ENCODE results near the gene RNF227. TPM values are rescaled to one million over a fixed set of nuclear protein-coding genes. Genes with fewer than 3 reads are reported as not detected.
A peak's percentile ranks its signal among the peaks of the same experiment; 100 is the strongest.

RNF227 gene
- total and polyA plus RNA-seq, 10 of the 15 experiments (the other 5 are each of a cell fraction or from before 2014, with no cell fraction given): 0.49 to 5.0 (median 1.3) TPM

DNA sequence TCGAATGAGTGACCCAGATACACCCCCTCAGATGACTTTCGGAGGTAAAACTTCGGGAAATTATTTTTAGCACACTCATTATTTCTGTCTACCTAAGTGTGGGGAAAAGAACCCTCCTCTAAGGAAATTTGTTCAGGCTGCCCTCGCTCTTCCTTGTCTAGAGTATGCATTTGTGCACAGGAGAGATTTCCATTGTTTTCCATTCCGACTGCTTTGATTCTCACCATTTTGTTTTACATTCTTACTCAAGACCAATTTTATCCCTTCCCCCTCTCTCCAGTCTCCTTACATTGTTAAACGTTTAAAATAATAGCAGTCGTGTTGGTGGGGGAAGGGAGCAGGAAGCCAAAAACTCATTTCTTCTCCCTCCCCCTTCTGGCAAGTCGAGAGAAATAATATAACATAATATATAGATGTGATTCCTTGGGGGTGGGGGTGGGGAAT, 29.0 kb downstream of the RNF227 start (continued):
- TF ChIP-seq CHD2 (IDR thresholded peaks at IDR 0.05; ENCODE audit: borderline replicate concordance, low read depth, low read length) (peak; percentile 56; the same call in 1 of the 2 replicates), TAF1 (IDR thresholded peaks at IDR 0.05; ENCODE audit: borderline replicate concordance, low read depth, low read length) (no peak; the same call in 1 of the 2 replicates), MXI1 (IDR thresholded peaks at IDR 0.05; ENCODE audit: low read depth, low read length) (no peak), USF1 (IDR thresholded peaks at IDR 0.05; ENCODE audit: borderline replicate concordance, extremely low read length, insufficient read depth, low read depth, low read length) (no peak), ATF7 (IDR thresholded peaks at IDR 0.05; ENCODE audit: low read depth) (0 out of 2 replicates have a peak, but pooled peaks have one; percentile 14), MYC (IDR thresholded peaks at IDR 0.05; ENCODE audit: insufficient read depth, insufficient read length, insufficient replicate concordance, low read length, severe bottlenecking) (no peak), TARDBP (IDR thresholded peaks at IDR 0.05; ENCODE audit: borderline replicate concordance) (no peak), IKZF1 (conservative IDR thresholded peaks at IDR 0.05) (no peak), NRF1 (conservative IDR thresholded peaks at IDR 0.05; ENCODE audit: low read depth, low read length) (no peak), IKZF2 (IDR thresholded peaks at IDR 0.05) (no peak), HDAC6 (IDR thresholded peaks at IDR 0.05; ENCODE audit: unreplicated experiment) (no peak)
- TF ChIP-seq, protein P1, sequence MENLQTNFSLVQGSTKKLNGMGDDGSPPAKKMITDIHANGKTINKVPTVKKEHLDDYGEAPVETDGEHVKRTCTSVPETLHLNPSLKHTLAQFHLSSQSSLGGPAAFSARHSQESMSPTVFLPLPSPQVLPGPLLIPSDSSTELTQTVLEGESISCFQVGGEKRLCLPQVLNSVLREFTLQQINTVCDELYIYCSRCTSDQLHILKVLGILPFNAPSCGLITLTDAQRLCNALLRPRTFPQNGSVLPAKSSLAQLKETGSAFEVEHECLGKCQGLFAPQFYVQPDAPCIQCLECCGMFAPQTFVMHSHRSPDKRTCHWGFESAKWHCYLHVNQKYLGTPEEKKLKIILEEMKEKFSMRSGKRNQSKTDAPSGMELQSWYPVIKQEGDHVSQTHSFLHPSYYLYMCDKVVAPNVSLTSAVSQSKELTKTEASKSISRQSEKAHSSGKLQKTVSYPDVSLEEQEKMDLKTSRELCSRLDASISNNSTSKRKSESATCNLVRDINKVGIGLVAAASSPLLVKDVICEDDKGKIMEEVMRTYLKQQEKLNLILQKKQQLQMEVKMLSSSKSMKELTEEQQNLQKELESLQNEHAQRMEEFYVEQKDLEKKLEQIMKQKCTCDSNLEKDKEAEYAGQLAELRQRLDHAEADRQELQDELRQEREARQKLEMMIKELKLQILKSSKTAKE (IDR thresholded peaks at IDR 0.05; ENCODE audit: low read depth, poor library complexity, severe bottlenecking): no peak

Data from GM12878 (cell line).